Measurements from ENCODE around the gene AURKAIP1.

The AURKAIP1 gene

DNA sequence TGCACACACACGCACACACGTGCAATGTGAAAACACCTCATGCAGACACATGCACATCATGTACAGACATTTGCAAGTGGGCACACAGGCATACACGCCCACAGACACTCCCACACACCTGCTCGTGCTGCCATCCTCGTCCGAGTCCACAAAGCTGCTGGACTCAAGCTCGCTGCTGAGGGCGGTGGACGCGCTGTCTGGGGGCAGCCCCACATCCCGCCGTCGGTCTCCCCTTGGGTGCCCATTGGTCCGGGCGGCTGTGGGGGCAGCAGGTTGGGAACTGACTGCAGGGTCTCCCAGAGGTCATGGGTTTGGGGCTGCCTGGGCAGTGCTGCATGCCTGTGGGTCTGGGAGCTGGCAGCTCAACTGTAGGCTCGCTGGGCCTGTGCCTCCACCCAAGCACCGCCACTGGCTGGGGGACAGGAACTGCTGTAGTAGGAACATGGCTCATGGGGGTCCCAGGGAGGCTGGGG lies 33.4 kb downstream of the AURKAIP1 start:
- Histone ChIP-seq H2BK12ac (ENCODE audit: low read length) (no peak overlapping the region), H3K79me2 (ENCODE audit: control insufficient read depth, insufficient read depth, low read length, poor library complexity) (peaks cover 7% of the 10 kb centered on the region), H3K27me3 (ENCODE audit: insufficient read depth, low read length) (no peaks in the 10 kb centered on the region), H3K4me3 (ENCODE audit: low read depth, low read length) (peak overlapping the region; percentile 8), H3K18ac (ENCODE audit: low read length) (no peak overlapping the region), H3K14ac (ENCODE audit: low read length) (no peak overlapping the region), H3K9me3 (ENCODE audit: insufficient read depth, low read depth, low read length) (peaks cover 13% of the 10 kb centered on the region), H3K4me2 (ENCODE audit: low read length) (no peak overlapping the region), H3K9ac (ENCODE audit: low read length) (no peak overlapping the region), H3K4ac (ENCODE audit: low read depth, low read length) (no peak overlapping the region), H3K79me1 (ENCODE audit: low read length) (no peaks in the 10 kb centered on the region), H2AK5ac (ENCODE audit: low read length) (no peak overlapping the region), H4K12ac (ENCODE audit: low read depth, low read length) (no peak overlapping the region), H3K27ac (ENCODE audit: low read depth, low read length) (no peak overlapping the region), H3K23ac (ENCODE audit: low read length) (no peak overlapping the region), H4K8ac (ENCODE audit: low read depth, low read length) (no peak overlapping the region), H2BK5ac (ENCODE audit: low read depth, low read length, poor library complexity) (no peak overlapping the region), H3K4me1 (ENCODE audit: control insufficient read depth in 1 of 2, insufficient read depth in 2 of 2, low read length in 2 of 2) (peaks cover 2 to 13% of the 10 kb centered on the region in 2 experiments), H4K91ac (ENCODE audit: low read depth, low read length) (no peak overlapping the region), H2AFZ (ENCODE audit: insufficient read depth, low read length, poor library complexity) (no peak overlapping the region), H3K36me3 (ENCODE audit: control insufficient read depth in 1 of 2, insufficient read depth in 2 of 2, low read length in 2 of 2) (peaks cover 52 to 56% of the 10 kb centered on the region in 2 experiments), H2BK120ac (ENCODE audit: insufficient read depth, low read length, poor library complexity) (no peak overlapping the region)
- WGBS (ENCODE audit: extremely low coverage, insufficient coverage, insufficient read length) = no CpG with 5 or more reads among the region's 17 CpGs
- DNase-seq = no peak

DNA sequence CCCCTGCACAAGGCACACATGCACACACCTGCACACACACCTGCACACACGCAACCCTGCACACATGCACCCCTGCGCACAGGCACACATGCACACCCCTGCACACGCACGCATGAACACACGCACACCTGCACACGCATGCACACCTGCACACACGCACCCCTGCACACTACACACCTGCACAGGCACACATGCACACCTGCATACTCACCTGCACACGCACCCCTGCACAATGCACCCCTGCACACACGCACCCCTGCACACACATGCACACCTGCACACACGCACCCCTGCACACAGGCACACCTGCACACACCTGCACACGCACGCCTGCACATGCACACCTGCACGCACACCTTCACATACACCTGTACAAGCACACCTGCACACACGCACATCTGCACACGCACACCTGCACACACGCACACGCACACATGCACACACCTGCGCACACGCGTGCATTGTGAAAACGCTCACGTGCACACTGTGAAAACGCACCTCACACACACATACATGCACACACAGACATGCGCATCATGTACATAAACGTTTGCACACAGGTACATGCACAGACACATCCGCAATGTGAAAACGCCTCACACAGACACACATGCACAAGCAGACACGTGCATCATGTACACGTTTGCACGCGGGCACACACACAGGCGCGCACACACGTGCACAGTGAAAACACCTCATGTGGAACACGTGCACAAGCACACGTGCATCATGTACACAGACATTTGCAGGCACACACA lies 34.0 kb downstream of the AURKAIP1 start:
- Histone ChIP-seq H3K4me3 (ENCODE audit: low read depth, low read length) (peak overlapping the region; percentile 27), H3K27me3 (ENCODE audit: insufficient read depth, low read length) (no peaks in the 10 kb centered on the region), H2BK5ac (ENCODE audit: low read depth, low read length, poor library complexity) (no peak overlapping the region), H3K4me2 (ENCODE audit: low read length) (no peak overlapping the region), H3K9ac (ENCODE audit: low read length) (no peak overlapping the region), H3K27ac (ENCODE audit: low read depth, low read length) (no peak overlapping the region), H2AFZ (ENCODE audit: insufficient read depth, low read length, poor library complexity) (no peak overlapping the region), H4K12ac (ENCODE audit: low read depth, low read length) (no peak overlapping the region), H3K79me1 (ENCODE audit: low read length) (no peaks in the 10 kb centered on the region), H4K91ac (ENCODE audit: low read depth, low read length) (no peak overlapping the region), H2AK5ac (ENCODE audit: low read length) (no peak overlapping the region), H3K23ac (ENCODE audit: low read length) (no peak overlapping the region), H3K9me3 (ENCODE audit: insufficient read depth, low read depth, low read length) (peaks cover 13% of the 10 kb centered on the region), H2BK120ac (ENCODE audit: insufficient read depth, low read length, poor library complexity) (no peak overlapping the region), H3K4me1 (ENCODE audit: control insufficient read depth in 1 of 2, insufficient read depth in 2 of 2, low read length in 2 of 2) (peaks cover 2 to 9% of the 10 kb centered on the region in 2 experiments), H3K14ac (ENCODE audit: low read length) (no peak overlapping the region), H3K4ac (ENCODE audit: low read depth, low read length) (no peak overlapping the region), H2BK12ac (ENCODE audit: low read length) (no peak overlapping the region), H3K18ac (ENCODE audit: low read length) (no peak overlapping the region), H4K8ac (ENCODE audit: low read depth, low read length) (no peak overlapping the region), H3K79me2 (ENCODE audit: control insufficient read depth, insufficient read depth, low read length, poor library complexity) (peaks cover 1% of the 10 kb centered on the region), H3K36me3 (ENCODE audit: control insufficient read depth in 1 of 2, insufficient read depth in 2 of 2, low read length in 2 of 2) (peaks cover 56 to 58% of the 10 kb centered on the region in 2 experiments)
- no CpG with 5 or more reads among the region's 36 CpGs for WGBS (ENCODE audit: extremely low coverage, insufficient coverage, insufficient read length)
- no peak for DNase-seq

- H3K36me3 ChIP-seq (ENCODE audit: control insufficient read depth in 1 of 2, insufficient read depth in 2 of 2, low read length in 2 of 2) = peaks cover 64 to 65% of the 10 kb centered on the region in 2 experiments
- no peak overlapping the region for H2AFZ ChIP-seq (ENCODE audit: insufficient read depth, low read length, poor library complexity)
- H3K27ac ChIP-seq (ENCODE audit: low read depth, low read length) = no peak overlapping the region
- no peak overlapping the region for H2BK120ac ChIP-seq (ENCODE audit: insufficient read depth, low read length, poor library complexity)
- no peaks in the 10 kb centered on the region for H3K27me3 ChIP-seq (ENCODE audit: insufficient read depth, low read length)
- H3K4me1 ChIP-seq (ENCODE audit: control insufficient read depth in 1 of 2, insufficient read depth in 2 of 2, low read length in 2 of 2) = peaks cover 0 to 5% of the 10 kb centered on the region in 2 experiments
- H3K23ac ChIP-seq (ENCODE audit: low read length) = no peak overlapping the region
- no peak overlapping the region for H2BK12ac ChIP-seq (ENCODE audit: low read length)
- H3K9ac ChIP-seq (ENCODE audit: low read length) = no peak overlapping the region
- H3K14ac ChIP-seq (ENCODE audit: low read length) = no peak overlapping the region
- no peak overlapping the region for H4K91ac ChIP-seq (ENCODE audit: low read depth, low read length)
- no peaks in the 10 kb centered on the region for H3K79me2 ChIP-seq (ENCODE audit: control insufficient read depth, insufficient read depth, low read length, poor library complexity)
- H2BK5ac ChIP-seq (ENCODE audit: low read depth, low read length, poor library complexity) = no peak overlapping the region
- H3K4me2 ChIP-seq (ENCODE audit: low read length) = no peak overlapping the region
- peaks cover 13% of the 10 kb centered on the region for H3K9me3 ChIP-seq (ENCODE audit: insufficient read depth, low read depth, low read length)
- H4K8ac ChIP-seq (ENCODE audit: low read depth, low read length) = no peak overlapping the region
- H3K4ac ChIP-seq (ENCODE audit: low read depth, low read length) = no peak overlapping the region
- no peak overlapping the region for H3K4me3 ChIP-seq (ENCODE audit: low read depth, low read length)
- no CpG with 5 or more reads among the region's 23 CpGs for WGBS (ENCODE audit: extremely low coverage, insufficient coverage, insufficient read length)
- no peak overlapping the region for H2AK5ac ChIP-seq (ENCODE audit: low read length)
- H3K18ac ChIP-seq (ENCODE audit: low read length) = no peak overlapping the region
- no peaks in the 10 kb centered on the region for H3K79me1 ChIP-seq (ENCODE audit: low read length)
- H4K12ac ChIP-seq (ENCODE audit: low read depth, low read length) = no peak overlapping the region
- no peak for DNase-seq
Observed at GRCh38 chr1:1340185-1340584, 34.8 kb downstream of the AURKAIP1 start.

DNA sequence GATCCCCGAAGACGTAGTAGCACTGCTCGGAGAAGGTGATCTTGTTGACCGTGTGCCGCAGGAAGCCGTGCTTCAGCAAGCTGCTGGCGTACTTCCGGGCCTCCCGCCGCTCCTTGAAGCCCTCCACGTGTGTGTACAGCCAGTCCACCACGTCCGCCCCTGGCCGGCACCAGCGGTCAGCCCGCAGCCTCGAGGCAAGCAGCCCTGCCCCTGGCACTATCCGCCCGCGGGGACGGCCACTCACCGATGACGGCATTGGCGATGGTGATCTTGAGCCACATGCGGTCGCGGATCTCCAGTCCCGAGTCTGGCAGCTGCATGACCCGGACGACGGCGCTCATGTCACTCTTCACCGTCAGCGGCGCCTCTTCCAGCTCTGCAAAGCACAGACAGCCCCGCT lies 36.7 kb downstream of the AURKAIP1 start:
- no peak overlapping the region for H2AK5ac ChIP-seq (ENCODE audit: low read length)
- no peak overlapping the region for H3K27ac ChIP-seq (ENCODE audit: low read depth, low read length)
- WGBS (ENCODE audit: extremely low coverage, insufficient coverage, insufficient read length) = no CpG with 5 or more reads among the region's 36 CpGs

More for the DNA sequence above, 36.7 kb downstream of the AURKAIP1 start:
- Histone ChIP-seq H3K4ac (ENCODE audit: low read depth, low read length) (no peak overlapping the region), H3K27me3 (ENCODE audit: insufficient read depth, low read length) (no peaks in the 10 kb centered on the region), H4K91ac (ENCODE audit: low read depth, low read length) (no peak overlapping the region), H3K4me3 (ENCODE audit: low read depth, low read length) (no peak overlapping the region), H3K23ac (ENCODE audit: low read length) (no peak overlapping the region), H3K79me2 (ENCODE audit: control insufficient read depth, insufficient read depth, low read length, poor library complexity) (no peaks in the 10 kb centered on the region), H3K79me1 (ENCODE audit: low read length) (no peaks in the 10 kb centered on the region), H3K36me3 (ENCODE audit: control insufficient read depth in 1 of 2, insufficient read depth in 2 of 2, low read length in 2 of 2) (peaks cover 67 to 69% of the 10 kb centered on the region in 2 experiments), H3K4me1 (ENCODE audit: control insufficient read depth in 1 of 2, insufficient read depth in 2 of 2, low read length in 2 of 2) (no peaks in the 10 kb centered on the region), H2BK12ac (ENCODE audit: low read length) (no peak overlapping the region), H3K4me2 (ENCODE audit: low read length) (no peak overlapping the region), H2AFZ (ENCODE audit: insufficient read depth, low read length, poor library complexity) (no peak overlapping the region), H3K14ac (ENCODE audit: low read length) (no peak overlapping the region), H4K12ac (ENCODE audit: low read depth, low read length) (no peak overlapping the region), H3K9me3 (ENCODE audit: insufficient read depth, low read depth, low read length) (peaks cover 13% of the 10 kb centered on the region), H2BK5ac (ENCODE audit: low read depth, low read length, poor library complexity) (no peak overlapping the region), H3K18ac (ENCODE audit: low read length) (no peak overlapping the region), H4K8ac (ENCODE audit: low read depth, low read length) (no peak overlapping the region), H3K9ac (ENCODE audit: low read length) (no peak overlapping the region), H2BK120ac (ENCODE audit: insufficient read depth, low read length, poor library complexity) (no peak overlapping the region)
- DNase-seq = no peak

Data from trophoblast cell (in vitro differentiated cells and primary cell).